H54 (cell line): ENCODE measurements around the gene SETBP1.
"Not testable (repeated sequence)": the region's sequence is repeated elsewhere in the genome, so short reads cannot be mapped to it uniquely, and the experiment has no call there.

Experiments
- DNase-seq: peaks from one replicate; pipeline ENCODE4 v3.0.0; 2011; ENCODE audit warnings: low spot score, mixed read lengths; ENCODE audit not compliant: insufficient read length
- FAIRE-seq: peaks from 3 replicates; lab custom pipeline; 2011; peaks lifted over from hg19 to GRCh38; lab: Jason Lieb, UNC
- POLR2A ChIP-seq: IDR thresholded peaks from 2 replicates; pipeline ENCODE4 v1.6.1; 2011; ENCODE audit warnings: low read depth, mild to moderate bottlenecking, low read length

SETBP1 gene

DNA sequence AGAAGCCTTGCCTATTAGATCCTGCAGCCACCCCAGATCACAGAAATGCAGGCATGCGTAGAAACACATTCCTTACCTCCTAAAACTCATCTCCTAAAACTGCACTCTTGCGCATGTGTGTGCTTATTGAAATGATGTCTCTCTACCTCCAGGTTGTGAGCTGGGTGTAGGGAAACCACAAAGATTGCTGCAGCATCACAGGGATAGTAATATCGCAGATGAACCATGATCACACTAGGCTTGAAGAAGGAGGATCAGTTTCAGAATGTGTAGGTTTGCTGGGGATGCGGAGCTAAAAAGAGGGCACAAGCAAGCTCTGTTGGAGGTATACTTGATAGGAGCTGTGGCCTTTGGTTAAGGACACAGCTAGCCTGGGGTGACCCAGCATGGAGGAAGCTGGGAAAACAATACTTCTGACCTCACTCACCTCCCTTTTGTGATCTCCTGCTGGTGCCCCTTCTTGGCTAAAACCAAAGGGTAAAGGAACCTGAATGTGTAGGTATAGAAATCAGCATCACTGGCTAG is 118.8 kb downstream of the SETBP1 start:
- FAIRE-seq (no peak), DNase-seq (no peak)
- no peak for TF ChIP-seq POLR2A

DNA sequence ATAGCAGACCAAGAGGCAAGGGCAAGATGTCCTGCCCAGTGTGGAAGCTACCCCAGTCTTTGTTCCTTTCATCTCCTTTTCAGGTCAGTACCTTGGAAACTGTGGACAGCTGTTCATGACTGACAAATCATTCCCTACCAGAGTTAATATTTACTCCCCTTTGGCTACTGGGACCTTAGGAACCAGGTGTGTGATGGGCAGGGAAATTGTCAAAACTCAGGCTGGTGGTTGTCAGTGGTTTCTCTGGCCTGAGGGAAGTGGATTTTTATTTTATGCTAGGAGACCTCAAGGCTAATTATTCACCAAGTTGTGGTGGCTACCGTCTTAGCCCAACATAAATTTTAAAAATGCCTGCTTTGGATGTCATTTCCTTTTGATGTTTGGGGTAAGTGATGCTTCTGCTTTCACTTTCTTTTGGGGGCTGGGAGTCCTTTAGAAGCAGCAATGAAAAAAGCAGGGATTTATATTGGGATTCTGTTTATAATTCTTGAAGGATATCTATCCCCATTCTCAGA is 119.3 kb downstream of the SETBP1 start:
- TF ChIP-seq POLR2A: no peak
- no peak for DNase-seq
- no peak for FAIRE-seq

DNA sequence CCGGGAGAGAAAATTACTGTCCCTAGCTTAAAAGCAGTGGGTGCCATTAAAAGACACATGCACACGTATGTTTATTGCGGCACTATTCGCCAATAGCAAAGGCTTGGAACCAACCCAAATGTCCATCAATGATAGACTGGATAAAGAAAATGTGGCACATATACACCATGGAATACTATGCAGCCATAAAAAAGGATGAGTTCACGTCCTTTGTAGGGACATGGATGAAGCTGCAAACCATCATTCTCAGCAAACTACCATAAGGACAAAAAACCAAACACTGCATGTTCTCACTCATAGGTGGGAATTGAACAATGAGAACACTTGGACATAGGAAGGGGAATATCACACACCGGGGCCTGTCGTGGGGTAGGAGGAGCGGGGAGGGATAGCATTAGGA is 120.1 kb downstream of the SETBP1 start:
- not testable (repeated sequence) for FAIRE-seq, DNase-seq

DNA sequence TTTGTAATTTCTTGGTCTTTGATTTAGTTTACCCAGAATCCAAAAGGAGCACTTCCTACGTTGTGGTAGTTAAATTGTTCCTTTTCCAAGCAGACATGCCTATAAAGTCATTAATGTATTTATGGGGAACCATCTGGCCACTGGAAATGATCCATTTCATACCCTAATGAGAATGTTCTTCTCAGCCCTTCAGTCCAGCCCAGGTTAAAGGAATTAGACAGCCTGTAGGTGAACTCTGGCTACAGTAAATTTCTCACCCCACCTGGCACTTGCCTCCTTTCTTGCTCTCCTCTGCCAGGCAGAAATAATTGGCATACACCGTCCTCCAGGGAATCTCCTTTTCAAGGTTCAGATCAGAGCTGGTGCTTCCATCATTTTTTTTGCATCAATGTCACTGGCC is 121.1 kb downstream of the SETBP1 start:
- DNase-seq: no peak
- FAIRE-seq: no peak
- TF ChIP-seq POLR2A: no peak

DNA sequence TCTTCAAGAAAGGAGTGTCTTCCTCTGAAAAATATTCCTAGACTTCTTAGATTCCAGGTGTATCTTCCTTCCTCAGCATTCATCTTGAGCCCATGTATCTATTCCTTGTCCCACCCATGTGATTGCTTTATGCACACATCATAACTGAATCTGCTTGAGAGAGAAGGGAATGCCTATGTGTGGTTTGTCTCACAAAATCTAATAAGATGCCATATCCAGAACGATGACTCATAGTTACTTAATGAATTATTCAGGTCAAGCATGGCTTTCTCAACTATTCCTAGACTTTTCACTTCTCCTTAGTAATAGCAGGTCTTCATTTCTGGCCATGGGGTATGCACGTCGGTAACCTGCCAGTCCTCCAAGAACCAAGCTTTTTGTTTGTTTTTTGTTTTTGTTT is 121.8 kb downstream of the SETBP1 start:
- no peak for TF ChIP-seq POLR2A
- no peak for FAIRE-seq

DNA sequence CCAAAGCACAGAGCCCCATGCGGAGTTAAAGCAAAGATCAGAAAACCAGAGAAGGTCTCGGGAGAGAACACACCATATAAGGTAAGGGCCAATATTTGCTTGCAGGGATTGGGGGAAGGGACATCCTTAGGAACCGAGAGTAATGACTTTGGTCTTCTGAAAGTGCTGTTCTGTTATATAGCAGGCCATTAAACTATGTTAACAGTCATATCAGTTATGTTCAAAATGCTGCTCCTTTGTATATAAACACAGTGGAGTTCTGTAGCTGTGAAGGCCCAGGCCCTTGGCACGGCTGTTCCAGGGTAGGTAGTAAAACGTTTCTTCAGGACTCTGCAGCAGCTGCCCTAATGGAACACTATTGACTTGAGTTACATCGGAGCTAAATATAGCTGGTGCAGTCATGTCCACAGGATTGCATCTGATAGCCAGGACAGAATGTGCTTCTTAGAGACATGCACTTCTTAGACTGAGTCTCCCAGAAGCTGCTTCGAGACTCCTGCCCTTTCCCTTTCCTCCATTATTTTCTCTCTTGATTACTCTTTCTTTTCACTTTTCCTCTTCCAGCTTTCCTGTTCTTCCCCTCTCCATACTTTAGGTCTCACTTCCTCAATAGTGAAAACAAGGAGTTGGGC is 122.4 kb downstream of the SETBP1 start:
- FAIRE-seq (no peak), DNase-seq (no peak)
- no peak for TF ChIP-seq POLR2A

More for the DNA sequence above, 121.8 kb downstream of the SETBP1 start:
- no peak for DNase-seq

DNA sequence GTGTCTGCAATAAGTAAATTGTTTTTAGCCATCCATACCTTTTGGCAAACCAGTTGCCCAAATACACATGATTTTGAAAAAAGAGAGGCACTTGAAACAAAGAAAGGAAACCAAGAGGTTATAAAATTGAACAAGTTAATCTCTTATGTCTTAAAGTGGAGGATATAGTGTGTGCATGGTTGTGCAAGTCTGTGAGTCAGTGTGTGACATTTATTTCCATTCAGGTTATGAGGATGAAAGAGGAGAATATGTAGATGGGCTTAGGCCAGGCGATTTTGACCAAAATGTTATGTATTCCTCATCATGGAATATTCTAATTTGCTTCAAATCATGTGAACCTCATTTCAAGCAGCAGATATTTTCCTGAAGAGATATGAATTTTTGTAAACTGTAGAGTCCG is 123.3 kb downstream of the SETBP1 start:
- FAIRE-seq (no peak), DNase-seq (no peak)
- TF ChIP-seq POLR2A: no peak

DNA sequence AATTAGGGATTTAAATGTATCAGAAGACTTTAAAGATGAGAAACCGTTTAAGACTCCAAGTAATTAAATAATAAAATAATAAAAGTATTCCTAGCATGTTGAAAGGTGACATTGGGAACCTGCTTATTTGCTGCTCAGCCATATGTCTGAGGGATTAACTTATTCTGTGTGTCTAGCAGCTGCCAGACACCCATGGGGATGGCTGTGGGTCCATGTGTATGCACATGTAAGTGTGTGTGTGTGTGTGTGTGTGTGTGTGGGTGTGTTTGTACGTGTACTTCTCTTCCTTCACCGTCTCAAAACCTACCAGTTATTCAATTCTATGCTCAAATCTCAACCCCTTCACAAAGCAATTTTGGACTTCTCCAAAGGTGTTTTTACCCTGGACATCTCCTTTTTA is 124.5 kb downstream of the SETBP1 start:
- TF ChIP-seq POLR2A: no peak
- DNase-seq: no peak
- no peak for FAIRE-seq

DNA sequence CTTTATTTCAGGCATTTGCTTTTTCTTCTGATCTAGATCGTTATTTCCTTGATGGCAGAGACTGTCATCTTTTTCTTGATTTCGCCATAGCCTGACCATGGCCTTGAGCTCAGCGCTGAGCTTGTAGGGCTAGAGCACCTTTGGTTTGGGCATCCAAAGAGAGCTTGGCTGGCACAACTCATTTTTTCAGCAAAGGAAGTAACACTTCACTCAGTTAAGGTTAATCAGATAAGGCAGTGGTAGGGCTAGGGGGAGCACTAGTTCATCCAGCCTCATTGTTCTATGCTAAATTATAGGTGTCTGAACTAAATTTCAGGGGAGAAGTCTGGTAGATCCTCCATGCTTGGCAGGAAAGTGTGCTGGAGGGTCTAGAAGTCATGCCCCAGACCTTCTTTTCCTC is 125.0 kb downstream of the SETBP1 start:
- TF ChIP-seq POLR2A: no peak
- DNase-seq (no peak), FAIRE-seq (no peak)

DNA sequence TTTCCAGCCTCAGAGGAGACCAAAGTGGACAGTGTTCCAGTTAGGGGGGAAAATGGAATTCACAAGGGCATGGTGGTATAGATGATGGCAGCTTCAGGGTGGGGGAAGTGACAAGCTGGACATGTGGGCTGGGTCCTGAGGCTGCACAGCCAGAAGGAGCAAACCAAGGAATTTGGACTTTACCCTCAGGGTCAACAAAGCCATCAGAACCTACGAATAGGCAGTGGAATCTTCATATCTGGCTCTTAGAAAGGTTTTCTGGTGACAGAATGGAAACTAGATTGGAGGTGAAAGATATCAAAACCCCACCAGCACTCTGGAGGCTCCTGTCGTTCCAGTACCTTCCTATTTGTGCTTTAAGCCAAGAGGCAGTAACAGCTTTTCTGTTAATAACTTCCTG is 127.1 kb downstream of the SETBP1 start:
- DNase-seq (no peak), FAIRE-seq (no peak)
- TF ChIP-seq POLR2A: no peak

DNA sequence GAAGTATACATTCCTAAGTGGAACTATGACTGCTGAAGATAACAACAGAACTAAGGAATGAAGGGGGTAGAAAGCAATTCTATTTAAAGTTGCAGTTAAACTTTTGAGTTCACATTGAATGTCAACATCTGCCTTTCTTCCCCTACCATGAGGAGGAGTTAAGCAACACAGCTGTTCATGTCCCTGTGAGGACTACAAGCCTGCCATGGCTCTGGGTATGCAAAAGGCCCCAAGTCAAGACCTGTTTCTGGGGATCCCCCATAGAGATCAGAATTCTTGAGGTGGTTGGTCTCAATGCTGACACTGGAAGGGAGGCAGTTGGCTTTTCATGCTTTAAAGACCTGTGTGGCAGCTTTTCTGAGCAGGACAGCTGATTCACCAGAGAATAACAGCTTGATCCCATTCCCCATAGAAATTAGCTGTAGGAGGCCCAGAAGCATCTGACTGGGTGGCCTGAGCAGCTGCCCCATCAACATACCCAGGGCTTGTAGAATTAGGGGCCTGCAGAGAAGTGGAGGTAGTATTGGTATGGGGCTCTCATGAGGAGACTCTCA is 131.0 kb downstream of the SETBP1 start:
- no peak for FAIRE-seq
- no peak for DNase-seq
- no peak for TF ChIP-seq POLR2A

DNA sequence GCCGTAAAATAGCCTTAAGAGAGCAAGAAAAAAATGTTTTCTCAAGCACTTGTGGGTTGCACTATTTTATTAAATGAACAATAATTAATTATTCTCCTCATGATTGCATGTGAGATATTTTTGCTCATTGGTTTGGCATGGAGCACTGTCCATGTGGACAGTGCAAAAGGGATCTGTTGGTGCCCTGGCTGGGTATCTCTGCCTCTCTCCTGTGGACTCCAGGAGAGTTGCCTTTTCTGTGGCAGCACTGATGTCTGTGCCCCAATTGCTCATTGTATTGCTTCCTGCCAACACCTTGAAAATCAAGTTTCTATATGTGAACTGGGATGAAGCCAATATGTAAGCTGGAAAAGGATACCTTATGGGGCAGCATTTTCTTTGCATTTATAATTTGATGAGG is 131.7 kb downstream of the SETBP1 start:
- no peak for TF ChIP-seq POLR2A
- FAIRE-seq: no peak
- DNase-seq: no peak

DNA sequence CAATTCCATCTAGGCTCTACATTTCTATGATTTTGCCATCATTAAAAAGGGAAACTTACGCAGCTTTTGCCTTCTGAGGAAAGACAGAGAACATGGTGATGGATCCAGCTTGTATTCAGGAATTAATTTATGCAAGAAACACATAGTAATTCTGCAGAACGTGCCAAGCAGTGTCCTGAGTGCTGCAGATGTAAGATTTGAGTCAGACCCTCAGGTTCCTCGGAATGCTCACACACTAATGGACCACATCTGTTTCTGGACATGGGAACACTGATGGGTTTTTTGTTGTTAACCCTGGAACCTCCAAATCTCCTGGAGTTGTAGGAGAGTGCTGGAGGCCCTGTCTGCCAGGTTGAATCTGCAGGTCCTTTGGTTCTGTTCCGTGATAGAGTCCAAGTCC is 132.9 kb downstream of the SETBP1 start:
- FAIRE-seq: no peak
- DNase-seq: no peak
- TF ChIP-seq POLR2A: no peak

DNA sequence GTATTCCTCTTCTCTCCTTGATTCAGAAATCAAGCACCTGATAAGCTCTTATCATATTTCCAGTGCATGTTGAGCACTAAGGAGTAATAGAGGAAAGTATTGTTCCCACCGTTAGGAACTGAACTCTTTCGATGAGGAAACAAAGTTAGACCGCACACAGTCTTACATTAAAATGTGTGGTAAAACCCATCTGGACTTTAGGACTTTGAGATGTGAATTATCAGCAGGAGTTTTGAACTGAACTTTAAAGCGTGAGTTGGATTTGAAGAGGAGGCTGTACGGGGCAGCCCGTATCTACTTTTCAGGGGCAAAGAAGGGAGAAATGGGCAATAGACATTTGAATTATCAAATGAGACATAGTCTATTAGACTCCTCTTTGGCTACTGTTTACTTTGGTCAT is 134.4 kb downstream of the SETBP1 start:
- no peak for FAIRE-seq
- no peak for DNase-seq
- TF ChIP-seq POLR2A: no peak

DNA sequence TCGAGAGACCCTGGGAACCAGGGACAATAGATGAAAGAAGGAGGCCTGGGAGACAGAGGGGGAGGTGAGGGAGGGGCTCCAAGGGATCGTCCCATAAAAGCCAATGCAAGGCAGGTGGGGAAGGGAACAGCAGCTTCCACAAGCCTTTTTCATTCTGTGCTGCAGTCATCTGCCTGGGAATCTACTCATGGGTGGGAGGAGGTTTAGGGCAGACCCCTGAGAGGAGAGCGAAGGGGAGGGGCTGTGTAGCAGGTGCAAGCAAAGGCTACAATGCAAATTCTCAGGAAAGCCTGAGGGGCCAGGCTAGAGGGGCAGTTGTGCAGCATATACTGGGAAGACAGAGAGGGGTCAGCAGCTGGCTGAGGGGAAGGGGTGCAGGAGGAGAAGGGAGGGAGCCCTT is 135.4 kb downstream of the SETBP1 start:
- no peak for TF ChIP-seq POLR2A
- FAIRE-seq (no peak), DNase-seq (no peak)
